SU-DHL-6 (cell line): ENCODE results near the gene COPS8.

ENCODE experiments used
- H2AFZ ChIP-seq: fragments of 200-600 bp; sonication (generic); 2 replicates; pipeline ENCODE4 v1.6.1; 2014; ENCODE audit warnings: low read depth, mild to moderate bottlenecking, moderate library complexity, mixed read lengths, antibody characterized with exemption, low read length; ENCODE audit not compliant: severe bottlenecking
- H3F3A ChIP-seq: fragments of 200-600 bp; shearing (Covaris generic); 2 replicates; pipeline ENCODE4 v1.6.0; 2016; ENCODE audit warnings: antibody characterized with exemption, mild to moderate bottlenecking; ENCODE audit not compliant: insufficient read depth
- H3K27ac ChIP-seq: fragments of 200-600 bp; sonication (generic); 2 replicates; pipeline ENCODE4 v1.5.1; 2016; ENCODE audit warnings: low read depth, mild to moderate bottlenecking, low read length, moderate library complexity, mixed read lengths
- H3K27me3 ChIP-seq: fragments of 200-600 bp; sonication (generic), shearing (Covaris generic); 2 replicates; pipeline ENCODE4 v1.6.0; 2014; ENCODE audit warnings: mild to moderate bottlenecking, low read length
- H3K36me3 ChIP-seq: fragments of 200-600 bp; sonication (generic); 2 replicates; pipeline ENCODE4 v1.6.1; 2014; ENCODE audit warnings: mild to moderate bottlenecking, low read length, mixed read lengths
- H3K4me2 ChIP-seq: fragments of 300-600, 200-600 bp; shearing (Covaris generic), sonication (generic); 2 replicates; pipeline ENCODE4 v1.6.0; 2014; ENCODE audit warnings: low read length, low read depth, mild to moderate bottlenecking; ENCODE audit not compliant: poor library complexity, severe bottlenecking
- H3K4me3 ChIP-seq: fragments of 200-600 bp; sonication (generic); 2 replicates; pipeline ENCODE4 v1.5.1; 2014; ENCODE audit warnings: antibody characterized with exemption, low read length, mild to moderate bottlenecking, mixed read lengths; ENCODE audit not compliant: insufficient read depth, poor library complexity, severe bottlenecking
- H3K79me2 ChIP-seq: fragments of 200-600 bp; sonication (generic); 2 replicates; pipeline ENCODE4 v1.6.1; 2014; ENCODE audit warnings: mild to moderate bottlenecking, low read length, moderate library complexity; ENCODE audit not compliant: insufficient read depth
- H3K9ac ChIP-seq: fragments of 200-600 bp; sonication (generic); 2 replicates; pipeline ENCODE4 v1.7.0; 2014; ENCODE audit warnings: mild to moderate bottlenecking, low read length
- H3K9me2 ChIP-seq: fragments of 200-600 bp; sonication (generic); replicated peaks from 2 replicates; pipeline ENCODE4 v1.6.1; 2014; ENCODE audit warnings: low read length; ENCODE audit not compliant: insufficient read depth
- H3K9me3 ChIP-seq: fragments of 200-600 bp; sonication (generic); 2 replicates; pipeline ENCODE4 v1.6.1; 2014; ENCODE audit warnings: low read length, mixed read lengths; ENCODE audit not compliant: insufficient read depth
- H4K20me1 ChIP-seq: fragments of 200-600 bp; sonication (generic); 2 replicates; pipeline ENCODE4 v1.6.1; 2014; ENCODE audit warnings: low read depth, mild to moderate bottlenecking, antibody characterized with exemption, low read length, moderate library complexity, mixed read lengths
- EZH2phosphoT487 ChIP-seq: fragments of 200-600 bp; sonication (generic), shearing (Covaris generic); conservative IDR thresholded peaks from 2 replicates; pipeline ENCODE4 v1.6.1; 2018; ENCODE audit warnings: mild to moderate bottlenecking, antibody characterized with exemption, low read length, moderate library complexity, mixed read lengths
- TF ChIP-seq, protein P1 (sequence below): fragments of 200-600 bp; sonication (generic); IDR thresholded peaks from one replicate; pipeline ENCODE4 v1.5.1; 2017; ENCODE audit warnings: antibody characterized with exemption, mild to moderate bottlenecking, low read length, moderate library complexity; ENCODE audit not compliant: insufficient read depth, poor library complexity, severe bottlenecking

COPS8 gene

DNA sequence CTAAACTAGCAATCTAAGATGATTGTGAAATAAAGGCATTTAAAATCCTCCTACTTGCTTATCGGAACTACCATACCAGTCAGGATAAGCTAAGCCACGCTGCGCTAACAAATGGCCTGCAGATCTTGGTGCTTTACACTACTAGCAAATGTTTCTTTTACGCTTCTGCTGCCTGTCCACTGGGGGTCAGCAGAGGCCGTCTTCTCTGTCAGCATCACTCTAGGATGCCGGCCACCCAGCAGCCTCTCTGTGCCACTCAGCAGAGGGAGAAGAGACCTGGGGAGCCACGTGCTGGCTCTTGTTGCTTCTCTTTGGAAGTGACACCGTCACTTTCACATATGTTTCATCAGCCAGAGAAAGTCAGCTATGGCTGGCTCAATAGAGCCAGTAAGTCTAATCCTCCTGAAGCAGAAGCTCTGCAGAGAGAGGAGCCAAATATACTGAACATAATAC lies 36.6 kb downstream of the COPS8 start:
- Histone ChIP-seq H3K4me2 (no peak overlapping the region), H3K4me3 (no peak overlapping the region), H3K27ac (no peak overlapping the region), H3K27me3 (no peaks in the 10 kb centered on the region), H3F3A (no peaks in the 10 kb centered on the region), H3K36me3 (no peaks in the 10 kb centered on the region), H3K9me2 (no peaks in the 10 kb centered on the region), H3K9me3 (no peaks in the 10 kb centered on the region), H4K20me1 (no peaks in the 10 kb centered on the region), H2AFZ (peak overlapping the region; percentile 62), H3K9ac (no peak overlapping the region), H3K79me2 (no peaks in the 10 kb centered on the region)
- no peak for TF ChIP-seq EZH2phosphoT487
- TF ChIP-seq, protein P1, sequence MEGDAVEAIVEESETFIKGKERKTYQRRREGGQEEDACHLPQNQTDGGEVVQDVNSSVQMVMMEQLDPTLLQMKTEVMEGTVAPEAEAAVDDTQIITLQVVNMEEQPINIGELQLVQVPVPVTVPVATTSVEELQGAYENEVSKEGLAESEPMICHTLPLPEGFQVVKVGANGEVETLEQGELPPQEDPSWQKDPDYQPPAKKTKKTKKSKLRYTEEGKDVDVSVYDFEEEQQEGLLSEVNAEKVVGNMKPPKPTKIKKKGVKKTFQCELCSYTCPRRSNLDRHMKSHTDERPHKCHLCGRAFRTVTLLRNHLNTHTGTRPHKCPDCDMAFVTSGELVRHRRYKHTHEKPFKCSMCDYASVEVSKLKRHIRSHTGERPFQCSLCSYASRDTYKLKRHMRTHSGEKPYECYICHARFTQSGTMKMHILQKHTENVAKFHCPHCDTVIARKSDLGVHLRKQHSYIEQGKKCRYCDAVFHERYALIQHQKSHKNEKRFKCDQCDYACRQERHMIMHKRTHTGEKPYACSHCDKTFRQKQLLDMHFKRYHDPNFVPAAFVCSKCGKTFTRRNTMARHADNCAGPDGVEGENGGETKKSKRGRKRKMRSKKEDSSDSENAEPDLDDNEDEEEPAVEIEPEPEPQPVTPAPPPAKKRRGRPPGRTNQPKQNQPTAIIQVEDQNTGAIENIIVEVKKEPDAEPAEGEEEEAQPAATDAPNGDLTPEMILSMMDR, result peak; percentile 25

DNA sequence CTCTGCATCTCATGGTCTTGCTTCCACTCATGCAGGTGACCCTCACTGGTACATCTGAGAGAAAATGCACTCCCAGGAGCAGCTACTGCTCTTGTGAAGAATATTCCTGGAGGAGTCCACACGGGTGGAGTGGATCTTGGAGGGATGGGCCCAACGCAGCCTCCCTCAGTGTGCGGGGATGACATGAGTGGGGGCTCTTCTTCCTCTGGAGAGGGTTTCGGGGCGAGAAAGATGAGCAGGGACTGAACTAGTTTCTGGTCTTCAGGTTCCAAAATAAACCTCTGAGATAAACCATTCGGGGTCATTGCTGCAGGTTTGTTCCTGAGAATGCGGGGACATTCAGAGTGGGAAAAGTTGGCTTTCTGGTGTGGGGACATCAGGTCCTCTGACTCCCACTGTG lies 39.1 kb downstream of the COPS8 start:
- Histone ChIP-seq H3K9me2 (no peaks in the 10 kb centered on the region), H3K4me2 (no peak overlapping the region), H3K27me3 (no peaks in the 10 kb centered on the region), H3K9ac (no peak overlapping the region), H2AFZ (no peak overlapping the region), H3K4me3 (no peak overlapping the region), H3F3A (no peaks in the 10 kb centered on the region), H3K9me3 (no peaks in the 10 kb centered on the region), H3K36me3 (no peaks in the 10 kb centered on the region), H3K79me2 (no peaks in the 10 kb centered on the region), H4K20me1 (no peaks in the 10 kb centered on the region), H3K27ac (no peak overlapping the region)
- TF ChIP-seq, protein P1, result no peak
- TF ChIP-seq EZH2phosphoT487, result no peak

DNA sequence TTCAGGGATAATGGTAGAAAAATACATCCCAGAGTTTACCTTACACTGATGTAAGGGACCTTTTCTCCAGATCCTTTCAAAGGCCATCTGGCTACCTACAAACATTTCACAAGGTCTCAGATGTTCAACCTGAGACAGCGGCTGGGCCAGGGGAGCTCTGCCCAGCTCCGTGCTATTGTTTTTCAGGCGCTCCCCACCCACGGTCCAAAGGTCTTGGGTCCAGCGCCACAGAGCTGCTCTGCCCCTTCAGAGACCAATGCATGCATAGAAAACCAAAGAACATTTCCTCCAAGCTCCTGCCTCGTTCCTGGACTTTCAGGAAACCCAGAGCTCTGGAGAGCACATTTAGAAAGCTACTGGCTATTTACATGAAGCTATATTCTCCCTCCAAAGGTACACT lies 40.3 kb downstream of the COPS8 start:
- H2AFZ ChIP-seq, result no peak overlapping the region
- no peak overlapping the region for H3K9ac ChIP-seq
- no peak overlapping the region for H3K4me3 ChIP-seq
- no peaks in the 10 kb centered on the region for H3F3A ChIP-seq
- no peaks in the 10 kb centered on the region for H3K9me2 ChIP-seq
- H4K20me1 ChIP-seq, result no peaks in the 10 kb centered on the region
- no peaks in the 10 kb centered on the region for H3K27me3 ChIP-seq
- no peaks in the 10 kb centered on the region for H3K79me2 ChIP-seq
- no peaks in the 10 kb centered on the region for H3K36me3 ChIP-seq
- no peak for TF ChIP-seq EZH2phosphoT487
- TF ChIP-seq, protein P1, result no peak
- no peak overlapping the region for H3K27ac ChIP-seq
- H3K9me3 ChIP-seq, result no peaks in the 10 kb centered on the region
- no peak overlapping the region for H3K4me2 ChIP-seq
